Lower lobe of right lung (tissue), 2 donors: ENCODE results near the gene GAS2. TPM values are rescaled to one million over a fixed set of nuclear protein-coding genes. Genes with fewer than 3 reads are reported as not detected.
A peak's percentile ranks its signal among the peaks of the same experiment; 100 is the strongest.

ENCODE experiments used
- ATAC-seq, 2 donors: fragments of 200-7000 bp; cut with Tn5 transposase; one replicate each; pipeline ENCODE4 v1.9.1; 2020 to 2022; ENCODE audit warnings: mild to moderate bottlenecking in 2 of 2, moderate library complexity in 2 of 2
- DNase-seq: peaks from one replicate; pipeline ENCODE4 v3.0.0-alpha.2; 2020
- H3K27ac ChIP-seq: fragments of 200-600 bp; one replicate; pipeline ENCODE4 v1.8.0; 2022
- H3K27me3 ChIP-seq: fragments of 200-600 bp; one replicate; pipeline ENCODE4 v1.8.0; 2022; ENCODE audit warnings: low read depth
- H3K36me3 ChIP-seq: fragments of 200-600 bp; one replicate; pipeline ENCODE4 v1.8.0; 2022; ENCODE audit warnings: mild to moderate bottlenecking
- H3K4me1 ChIP-seq: fragments of 200-600 bp; one replicate; pipeline ENCODE4 v1.8.0; 2022
- H3K4me3 ChIP-seq: fragments of 200-600 bp; one replicate; pipeline ENCODE4 v1.8.0; 2022; ENCODE audit warnings: mild to moderate bottlenecking
- H3K9me3 ChIP-seq: fragments of 200-600 bp; one replicate; pipeline ENCODE4 v1.8.0; 2022
- CTCF ChIP-seq: fragments of 200-600 bp; IDR thresholded peaks from one replicate; pipeline ENCODE4 v1.8.0; 2022; ENCODE audit warnings: antibody characterized with exemption, mild to moderate bottlenecking
- intact Hi-C: fragments of 100-400 bp; cut with DNase I; formaldehyde crosslinking; loops from one replicate; pipeline ENCODE4 v1.11.0; 2022
- long read RNA-seq: library from polyadenylated mRNA; unstranded; transcript quantifications from one replicate; pipeline ENCODE4 v2.0.0, GENCODE V29; 2021
- total RNA-seq: library from RNA; stranded (reverse); fragmentation: NEBNext Ultra II Directional; extraction: Animal tissue kit (Norgen Biotek cat#: 25700); gene quantifications from one replicate; pipeline ENCODE4 v1.2.1, GENCODE V29; 2021
- donor health status: DM: no; HTN: yes; CAD: no; lungs with severe emphysema.

The GAS2 gene
- total RNA-seq, result 2.6 TPM
- long read RNA-seq, transcript GAS2-211 (1 exons, 895 nt), result major isoform, 5 of 6 reads
- long read RNA-seq, partial matches to known transcripts, result 0 of 6 reads
- long read RNA-seq, other reads (novel, unspliced or antisense), result 1 of 6 reads

DNA sequence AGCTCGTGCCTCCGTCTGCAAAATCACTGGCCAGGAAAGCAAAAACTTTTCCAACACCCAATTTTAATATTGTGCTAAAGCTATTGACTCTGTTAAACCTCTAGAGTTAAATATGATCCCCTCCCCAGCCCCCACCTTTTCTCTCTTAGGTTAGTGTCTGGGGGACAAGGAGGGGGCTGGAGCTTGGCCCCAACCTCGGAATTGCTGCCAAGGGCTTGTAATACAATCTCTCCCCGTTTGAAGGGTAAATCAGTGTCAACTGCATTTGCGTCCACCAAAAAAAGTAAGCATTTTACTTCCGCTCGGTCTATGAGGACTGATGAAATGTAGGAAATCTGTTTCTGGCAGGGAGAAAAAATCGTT lies at the start of gene GAS2:
Gene GAS2 (plus strand): TSS at position 287 of the 363 bp plus-strand sequence. CDS start 8,259 bp downstream, outside the sequence.
- Histone ChIP-seq H3K27me3 (peaks cover 28% of the 10 kb centered on the region), H3K27ac (no peak within 1 kb of the TSS), H3K36me3 (no peaks in the 10 kb centered on the region), H3K4me3 (peak within 1 kb of the TSS; percentile 46), H3K9me3 (no peaks in the 10 kb centered on the region), H3K4me1 (no peaks in the 10 kb centered on the region)
- intact Hi-C loops, result no loop called here
- no peak for TF ChIP-seq CTCF
- DNase-seq, result no peak
- ATAC-seq, result no peak

DNA sequence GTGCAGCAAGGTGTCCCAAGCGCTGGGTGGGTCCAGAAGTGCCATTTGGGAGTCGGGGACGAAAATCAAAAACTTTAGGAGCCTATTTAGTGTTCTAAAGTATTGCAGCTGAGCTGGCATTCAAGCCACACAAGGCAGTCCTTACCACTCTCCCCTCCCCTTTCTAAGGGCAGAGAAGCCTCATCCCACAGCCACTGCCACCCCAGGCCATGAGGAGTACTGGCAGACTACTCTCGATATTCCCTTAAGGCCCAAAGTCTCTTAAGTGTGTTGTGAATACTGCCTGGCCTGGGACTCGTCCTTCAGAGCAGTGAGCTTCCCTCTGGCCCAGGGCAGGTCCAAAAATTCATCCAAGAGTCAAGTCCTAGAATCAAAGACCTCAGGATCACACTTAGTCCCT lies 48.5 kb upstream of the GAS2 start:
- DNase-seq, result no peak
- Histone ChIP-seq H3K27me3 (no peaks in the 10 kb centered on the region), H3K9me3 (no peaks in the 10 kb centered on the region), H3K4me1 (no peaks in the 10 kb centered on the region), H3K36me3 (no peaks in the 10 kb centered on the region), H3K4me3 (no peak overlapping the region), H3K27ac (no peak overlapping the region)
- no peak for TF ChIP-seq CTCF
- intact Hi-C loops, result no loop called here
- no peak for ATAC-seq

GRCh38 chr11:22624742-22625447 lies 41.5 kb upstream of the GAS2 start:
- no peaks in the 10 kb centered on the region for H3K27me3 ChIP-seq
- no peaks in the 10 kb centered on the region for H3K36me3 ChIP-seq
- H3K4me3 ChIP-seq, result peak overlapping the region; percentile 80
- intact Hi-C loops, result no loop called here
- peak overlapping the region; percentile 96 for H3K27ac ChIP-seq
- H3K9me3 ChIP-seq, result no peaks in the 10 kb centered on the region
- peak; percentile 33 for TF ChIP-seq CTCF
- DNase-seq (peak; percentile 78), ATAC-seq (peak; percentile 82 to 86)
- peaks cover 18% of the 10 kb centered on the region for H3K4me1 ChIP-seq

DNA sequence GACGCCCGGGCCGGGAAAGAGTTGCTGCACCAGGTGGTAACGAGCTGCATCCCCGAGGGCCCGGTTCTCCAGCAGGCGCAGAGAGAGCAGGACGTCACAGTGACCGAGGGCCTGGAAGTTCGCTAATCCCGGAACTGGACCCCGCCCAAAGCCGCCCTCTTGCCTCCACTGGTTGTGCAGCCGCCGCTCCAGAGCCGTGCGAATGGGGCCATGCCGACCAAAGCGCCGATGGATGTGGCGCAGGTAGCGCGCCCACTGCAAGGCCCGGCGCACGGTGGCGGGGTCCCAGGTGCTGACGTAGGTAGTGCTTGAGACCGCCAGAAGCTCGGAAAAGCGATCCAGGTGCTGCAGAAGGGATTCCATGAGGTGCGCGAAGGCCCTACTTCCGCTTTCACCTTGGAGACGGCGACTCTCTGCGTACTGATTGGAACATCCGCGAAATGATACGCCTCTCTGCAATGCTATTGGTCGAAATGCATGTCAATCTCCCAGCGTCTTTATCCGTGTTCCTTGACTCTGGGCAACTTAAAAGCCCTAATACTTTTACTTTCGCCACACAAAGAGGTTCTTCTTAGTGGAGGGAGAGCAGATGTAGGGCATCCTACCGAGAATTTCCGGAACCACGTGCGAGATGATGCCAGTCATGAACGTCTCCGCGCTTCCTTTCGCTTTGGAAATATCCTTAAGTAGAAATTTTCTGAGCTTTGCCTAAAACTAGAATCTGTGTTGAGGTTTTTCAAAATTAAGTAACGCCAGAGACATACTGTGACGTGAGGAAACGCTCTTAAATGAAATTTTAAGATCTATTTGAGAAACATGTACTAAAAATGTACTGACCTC lies 40.7 kb upstream of the GAS2 start, which contains the start of gene FANCF:
Gene FANCF (minus strand): TSS at position 376 of the 840 bp plus-strand sequence. CDS start 13 bp downstream, at position 363.
- H3K36me3 ChIP-seq, result no peaks in the 10 kb centered on the region
- peak; percentile 99 for ATAC-seq
- peak within 1 kb of the TSS; percentile 96 for H3K27ac ChIP-seq
- no peaks in the 10 kb centered on the region for H3K27me3 ChIP-seq
- H3K4me3 ChIP-seq, result peak within 1 kb of the TSS; percentile 80
- peak; percentile 94 for DNase-seq
- no peaks in the 10 kb centered on the region for H3K9me3 ChIP-seq
- intact Hi-C loops, result no loop called here
- H3K4me1 ChIP-seq, result peaks cover 18% of the 10 kb centered on the region
- TF ChIP-seq CTCF, result no peak

GRCh38 chr11:22626573-22627239 lies 39.7 kb upstream of the GAS2 start:
- Histone ChIP-seq H3K36me3 (no peaks in the 10 kb centered on the region), H3K4me1 (peaks cover 18% of the 10 kb centered on the region), H3K9me3 (no peaks in the 10 kb centered on the region), H3K4me3 (peak overlapping the region; percentile 80), H3K27me3 (no peaks in the 10 kb centered on the region), H3K27ac (peak overlapping the region; percentile 96)
- no peak for TF ChIP-seq CTCF
- intact Hi-C loops, result no loop called here
- ATAC-seq (no peak), DNase-seq (no peak)
